DMS53 treated with DMSO at 0.1 percent for 48 hours (cell line): ENCODE data around the gene LCMT2.
"Not testable (repeated sequence)": the region's sequence is repeated elsewhere in the genome, so short reads cannot be mapped to it uniquely, and the experiment has no call there.

Source experiments
- DNase-seq: peaks from one replicate; lab custom pipeline; 2025; ENCODE audit not compliant: unreplicated experiment; lab: John Stamatoyannopoulos, UW

The LCMT2 gene

GRCh38 chr15:43316016-43316970 lies 14.1 kb downstream of the LCMT2 start:
- DNase-seq: no peak

DNA sequence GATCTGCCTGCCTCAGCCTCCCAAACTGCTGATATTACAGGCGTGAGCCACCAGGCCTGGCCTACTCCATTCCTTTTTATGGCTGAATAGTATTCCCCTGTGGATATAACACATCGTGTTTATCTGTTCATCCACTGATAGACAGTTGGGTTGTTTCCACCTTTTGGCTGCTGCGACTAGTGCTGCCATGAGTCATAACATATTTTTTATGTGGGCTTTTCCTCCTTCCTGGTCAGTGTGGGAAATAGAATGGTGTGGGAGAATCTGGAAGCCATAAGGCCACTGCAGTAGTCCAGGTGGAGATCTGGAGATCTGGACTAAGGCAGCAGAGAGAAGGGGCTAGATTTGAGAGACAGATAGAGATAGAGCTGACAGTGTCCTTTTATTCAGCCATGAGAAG lies 16.2 kb downstream of the LCMT2 start:
- no peak for DNase-seq

DNA sequence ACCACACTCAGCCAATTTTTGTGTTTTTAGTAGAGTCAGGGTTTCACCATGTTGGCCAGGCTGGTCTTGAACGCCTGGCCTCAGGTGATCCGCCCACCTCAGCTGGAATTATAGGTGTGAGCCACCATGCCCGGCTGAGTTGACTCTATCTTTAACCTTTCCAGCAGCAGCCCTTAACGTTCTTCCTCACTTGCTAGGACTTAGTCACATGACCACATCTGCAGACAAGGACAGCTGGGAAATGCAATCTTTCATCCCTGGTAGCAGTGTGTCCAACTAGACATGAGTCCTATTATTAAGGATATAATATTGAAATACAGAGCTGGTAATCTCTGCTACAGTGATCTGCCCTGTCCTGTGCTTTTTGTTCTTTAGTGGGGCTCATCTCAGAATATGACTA lies 18.0 kb downstream of the LCMT2 start:
- DNase-seq: no peak

DNA sequence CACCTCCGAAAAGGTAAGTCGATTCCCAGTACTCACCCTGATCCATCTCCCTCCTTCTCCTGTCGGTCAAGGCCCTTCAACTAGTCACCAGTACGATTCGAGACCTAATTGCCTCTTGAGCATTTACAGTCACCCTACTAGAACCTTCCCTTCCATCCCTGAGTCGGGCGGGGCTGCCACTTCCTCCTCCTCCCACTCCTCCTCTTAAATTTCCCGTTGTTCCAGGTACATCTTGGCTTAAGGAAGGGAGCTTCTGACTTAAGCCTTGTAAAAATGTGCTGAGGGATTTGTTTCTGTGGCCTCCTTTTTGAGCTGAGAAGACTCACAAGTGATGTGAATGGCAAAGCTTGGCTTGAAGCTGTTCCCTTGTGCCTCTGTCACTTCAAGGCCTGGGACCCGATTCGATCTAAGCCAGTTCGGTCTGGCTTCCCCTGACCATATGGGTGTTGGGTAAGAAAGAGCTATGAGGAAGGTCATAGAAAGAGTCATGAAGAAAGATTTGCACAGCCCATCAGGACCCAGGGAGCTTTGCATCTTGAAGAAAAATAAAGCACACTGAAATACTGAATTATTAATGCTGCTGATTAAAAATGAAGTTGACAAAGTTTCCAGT lies 28.1 kb downstream of the LCMT2 start, which contains the start of gene TGM7:
Gene TGM7, minus strand, starts transcription at position 51 of the 613 bp plus-strand sequence.
- DNase-seq: no peak

DNA sequence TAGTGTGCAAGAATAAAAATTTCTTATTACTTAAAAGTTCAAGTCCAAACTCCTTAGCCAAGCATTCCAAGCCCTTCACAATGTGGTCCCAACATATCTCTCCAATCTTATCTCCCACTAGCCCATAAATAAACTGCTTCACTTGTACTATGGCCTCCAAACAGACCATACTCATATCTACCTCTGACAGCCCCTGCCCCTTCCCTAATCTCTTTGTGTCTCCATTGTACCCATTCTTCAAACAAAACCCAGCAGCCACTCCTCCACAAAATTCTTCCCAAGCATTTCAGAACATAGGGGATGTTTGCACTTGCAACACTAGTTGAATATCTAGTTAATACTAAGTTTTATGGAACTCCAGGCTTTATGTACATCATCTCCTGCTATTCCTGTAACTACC lies 30.5 kb downstream of the LCMT2 start:
- DNase-seq: no peak

DNA sequence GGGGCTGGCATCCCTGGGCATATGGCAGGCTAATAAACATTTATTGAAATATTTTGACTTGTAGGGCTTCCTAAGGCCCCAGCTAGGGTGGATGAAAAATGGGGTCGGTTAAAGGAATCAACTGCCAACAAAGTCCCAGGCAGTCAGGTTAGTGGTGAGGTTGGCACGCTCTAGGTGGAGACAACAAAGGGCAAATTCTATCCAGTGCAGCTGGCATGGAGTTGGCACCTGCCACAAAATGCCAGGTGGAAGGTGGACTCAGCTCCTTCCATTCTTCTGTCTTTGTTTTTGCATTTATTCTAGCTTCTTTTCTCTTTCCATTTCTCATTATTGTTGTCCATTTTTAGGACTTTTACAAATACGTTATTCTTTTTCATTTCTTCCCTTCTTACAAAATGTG lies 31.0 kb downstream of the LCMT2 start:
- DNase-seq: no peak

DNA sequence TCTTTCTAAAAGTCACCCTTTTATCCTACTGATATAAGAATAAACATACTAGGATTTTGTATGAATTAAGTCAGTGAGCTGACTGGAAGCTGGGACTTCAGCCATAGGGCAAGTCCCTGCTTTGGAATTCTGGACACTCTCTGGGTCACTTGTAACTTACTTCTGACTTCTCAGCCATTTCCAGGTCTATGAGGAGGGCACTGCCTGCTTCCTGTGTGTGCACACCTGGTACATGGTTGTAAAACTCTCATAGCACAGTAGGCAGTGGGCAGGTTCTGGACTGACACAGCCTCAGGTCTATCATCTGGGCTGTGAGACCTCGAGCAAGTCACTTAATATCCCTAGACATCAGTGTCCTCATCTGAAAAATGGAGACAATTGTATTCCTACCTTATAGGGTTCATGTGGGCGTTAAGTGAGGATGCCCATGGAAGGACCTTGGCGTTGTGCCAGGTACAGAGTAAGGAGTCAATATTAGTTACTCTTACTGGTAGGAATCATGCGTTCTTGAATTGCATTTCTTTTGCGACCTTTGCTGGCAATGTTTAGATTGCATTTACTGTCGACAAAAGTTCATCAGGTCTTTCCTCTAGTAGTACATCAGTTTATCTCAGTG lies 36.2 kb downstream of the LCMT2 start:
- DNase-seq: peak; percentile 31

DNA sequence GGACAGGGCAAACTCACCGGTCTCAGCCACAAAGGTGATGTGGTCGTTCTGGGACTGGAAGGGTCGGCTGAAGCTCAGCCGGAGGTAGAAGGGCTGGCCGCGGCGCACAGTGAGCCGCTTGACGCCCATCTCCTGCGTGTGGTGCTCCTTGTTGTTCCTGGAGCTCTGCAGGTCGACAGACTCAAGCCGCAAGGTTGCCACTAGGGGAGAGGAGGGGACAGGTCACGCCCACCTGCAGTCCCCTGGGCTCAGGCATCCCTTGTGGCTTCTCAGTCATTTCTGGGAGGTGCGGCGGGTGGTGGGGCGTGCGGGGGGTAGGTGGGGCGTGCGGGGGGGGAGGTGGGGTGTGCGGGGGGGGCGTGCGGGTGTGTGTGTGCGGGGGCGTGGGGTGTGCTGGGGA lies 36.9 kb downstream of the LCMT2 start:
- DNase-seq: no peak

- DNase-seq: no peak
These were observed 37.8 kb downstream of the LCMT2 start for GRCh38 chr15:43292375-43293078.

GRCh38 chr15:43289656-43290055 lies 40.7 kb downstream of the LCMT2 start:
- DNase-seq: not testable (repeated sequence)

DNA sequence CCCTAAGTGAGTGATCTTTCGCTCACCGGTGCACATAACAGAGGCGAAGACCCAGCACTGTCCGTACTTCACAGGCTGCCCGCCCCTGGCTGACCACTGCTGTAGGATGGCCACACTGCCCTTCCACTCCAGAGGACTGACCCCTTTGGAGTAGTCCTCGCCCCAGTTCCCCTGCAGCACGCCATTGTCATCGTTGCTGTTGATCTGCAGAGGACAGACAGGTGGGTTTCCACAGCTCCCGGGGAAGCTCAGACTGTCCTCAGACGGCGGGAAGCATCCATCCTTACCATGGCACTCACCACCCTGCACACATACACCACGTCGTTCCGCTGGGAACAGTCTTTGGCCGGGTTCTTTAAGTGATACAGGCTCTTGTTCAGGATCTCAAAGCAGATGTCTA lies 43.1 kb downstream of the LCMT2 start:
- no peak for DNase-seq

GRCh38 chr15:43286074-43286473 lies 44.3 kb downstream of the LCMT2 start:
- no peak for DNase-seq

- DNase-seq: peak; percentile 57
These were observed 44.8 kb downstream of the LCMT2 start for GRCh38 chr15:43285609-43286037.

- no peak for DNase-seq
These were observed 46.8 kb downstream of the LCMT2 start for GRCh38 chr15:43283526-43283925.

GRCh38 chr15:43281926-43282602 lies 48.3 kb downstream of the LCMT2 start:
- no peak for DNase-seq

DNA sequence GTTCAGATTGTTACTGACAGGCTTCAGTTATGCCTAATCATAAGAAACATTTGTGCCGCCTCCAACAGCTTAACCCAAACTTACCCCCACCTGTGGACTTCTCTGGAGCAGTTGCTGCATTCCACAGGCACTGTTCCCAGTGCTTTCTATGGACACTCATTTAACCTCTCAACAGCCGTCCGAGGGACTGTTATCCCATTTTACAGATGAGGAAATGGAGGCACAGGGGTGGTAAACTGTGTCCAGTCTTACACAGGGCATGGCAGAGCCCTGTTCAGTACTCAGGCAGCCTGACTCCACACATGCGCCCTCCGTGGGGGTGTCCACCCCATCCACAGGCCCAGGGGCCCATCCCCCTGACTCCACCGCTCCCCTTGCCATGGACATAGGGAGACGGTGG lies 49.4 kb downstream of the LCMT2 start:
- DNase-seq: no peak

DNA sequence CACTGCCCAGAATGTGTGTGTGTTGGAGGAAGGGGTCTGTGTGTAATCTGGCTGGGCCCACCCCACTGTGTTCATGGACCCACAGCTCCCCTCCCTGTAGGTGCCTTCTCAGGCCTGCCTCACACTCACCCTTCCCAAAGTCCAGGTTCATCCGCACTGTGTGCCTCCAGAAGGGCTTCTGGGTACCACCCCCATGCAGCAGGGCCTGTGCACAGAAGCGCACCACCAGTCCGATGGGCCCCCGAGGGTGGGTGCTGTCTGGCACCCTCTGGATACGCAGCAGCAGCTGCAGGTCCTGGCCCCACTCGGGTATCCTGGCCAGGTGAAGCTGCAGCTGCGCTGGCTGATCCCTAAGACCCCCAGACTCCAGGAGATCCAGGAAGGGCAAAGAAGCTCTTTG lies 50.9 kb downstream of the LCMT2 start:
- no peak for DNase-seq

DNA sequence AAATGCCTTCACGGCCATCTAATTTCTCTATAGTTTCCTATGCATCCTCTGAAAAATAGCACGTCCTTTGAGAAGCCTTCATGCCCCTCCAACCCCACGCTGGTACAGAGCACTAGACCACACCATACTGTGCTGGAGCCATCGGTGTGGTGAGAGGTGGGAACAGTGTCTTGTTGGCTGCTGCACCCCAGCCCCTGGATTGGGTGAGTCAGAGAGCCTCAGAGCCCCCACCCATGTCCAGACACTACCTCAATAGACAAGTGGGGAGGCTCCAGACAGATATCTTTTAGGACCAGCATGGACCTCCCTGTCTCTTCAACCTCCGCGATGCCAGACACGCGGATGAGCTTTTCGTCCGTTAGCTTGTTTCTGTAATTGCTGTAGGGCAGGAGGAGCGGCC lies 51.5 kb downstream of the LCMT2 start:
- no peak for DNase-seq

DNA sequence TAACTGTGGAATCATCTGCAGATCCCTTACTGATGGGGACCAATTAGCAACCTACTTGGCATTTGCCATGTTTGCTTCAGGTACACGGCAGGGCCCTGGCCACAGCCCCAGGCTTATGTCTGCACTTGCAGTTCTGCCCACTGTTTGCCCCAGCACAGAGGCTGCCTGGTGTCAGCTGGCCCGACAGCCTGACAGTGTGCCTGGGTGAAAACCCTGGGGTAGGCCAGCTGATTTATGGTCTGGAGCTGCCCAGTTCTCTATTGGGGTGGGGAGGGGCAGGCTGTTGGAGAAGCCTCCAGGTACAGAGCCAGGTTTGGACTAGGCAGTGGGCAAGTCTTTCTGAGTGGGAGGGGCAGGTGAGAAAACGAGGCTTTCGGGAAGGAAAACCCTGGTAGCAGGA lies 52.5 kb downstream of the LCMT2 start:
- DNase-seq: no peak

- no peak for DNase-seq
These were observed 53.0 kb downstream of the LCMT2 start for GRCh38 chr15:43277231-43277823.
